HCT116 (cell line): ENCODE measurements around the gene EIF4EBP3. TPM values are rescaled to one million over a fixed set of nuclear protein-coding genes. Genes with fewer than 3 reads are reported as not detected.

Experiments
- ATAC-seq: fragments of 200-7000 bp; cut with Tn5 transposase; 2 replicates; pipeline ENCODE4 v1.9.1; 2020; ENCODE audit warnings: mild to moderate bottlenecking, moderate library complexity
- BruUV-seq: library from RNA; stranded (reverse); fragments of 400-500 nt; replicated peaks from 2 replicates; lab custom pipeline; 2021; lab: Mats Ljungman, UMichigan
- CTCF ChIA-PET: fragments of 300-600 bp; sonication (Branson Sonifier 250); formaldehyde crosslinking; loops from one replicate; lab custom pipeline; 2021; ENCODE audit warnings: antibody characterized with exemption; lab: Charles Lee
- POLR2A ChIA-PET: fragments of 300-600, 350-600 bp; sonication (Branson Sonifier 250); formaldehyde crosslinking; loops from one replicate; lab custom pipeline; 2021; ENCODE audit warnings: antibody characterized with exemption; lab: Charles Lee
- RAD21 ChIA-PET, 2 experiments: fragments of 300-600 bp; sonication (Branson Sonifier 250); formaldehyde crosslinking; loops; one replicate each; lab custom pipeline; 2023; ENCODE audit warnings: low total read pairs in 2 of 2; ENCODE audit not compliant: uncharacterized antibody in 2 of 2, unreplicated experiment in 2 of 2, low non-redundant PET in 1 of 2; lab: Charles Lee
- DNase-seq: peaks from one replicate; pipeline ENCODE4 v3.0.0-alpha.2; 2010; ENCODE audit warnings: low read depth, low spot score
- H2AFZ ChIP-seq: fragments of 200-600 bp; shearing (Covaris generic), sonication (generic); 2 replicates; pipeline ENCODE4 v1.6.1; 2017; ENCODE audit warnings: low read depth, mixed run types, mixed read lengths, antibody characterized with exemption, low read length; ENCODE audit not compliant: poor library complexity, severe bottlenecking
- H3K27ac ChIP-seq: 2 replicates; pipeline ENCODE4 v1.5.1; 2012; ENCODE audit warnings: low read depth, low read length
- H3K27me3 ChIP-seq: fragments of 200-600 bp; sonication (generic); 2 replicates; pipeline ENCODE4 v1.6.1; 2016; ENCODE audit warnings: mixed run types, low read length, mixed read lengths; ENCODE audit not compliant: insufficient read depth
- H3K36me3 ChIP-seq, 2 experiments: fragments of 200-500 bp in 1 of 2; fragments of 200-600 bp in 1 of 2; sonication (Bioruptor generic) in 1 of 2; sonication (generic) in 1 of 2; 2 replicates each; pipeline versions ENCODE4 v1.5.1 to v1.6.1; 2014 to 2016; ENCODE audit warnings: low read length in 2 of 2, inconsistent platforms in 1 of 2, mixed read lengths in 1 of 2, mixed run types in 1 of 2; ENCODE audit not compliant: insufficient read depth in 2 of 2, control insufficient read depth in 1 of 2
- H3K4me1 ChIP-seq, 2 experiments: fragments of 200-600 bp in 1 of 2; sonication (generic) in 1 of 2; 2 replicates each; pipeline versions ENCODE4 v1.5.1 to v1.6.1; 2012 to 2017; ENCODE audit warnings: low read length in 2 of 2, inconsistent platforms in 1 of 2, mild to moderate bottlenecking in 1 of 2, mixed read lengths in 1 of 2, mixed run types in 1 of 2, moderate library complexity in 1 of 2; ENCODE audit not compliant: insufficient read depth in 2 of 2, control insufficient read depth in 1 of 2
- H3K4me2 ChIP-seq: fragments of 200-600 bp; sonication (generic); 2 replicates; pipeline ENCODE4 v1.6.1; 2017; ENCODE audit warnings: mixed run types, low read length, mixed read lengths
- H3K4me3 ChIP-seq, 2 experiments: fragments of 200-600 bp in 1 of 2; sonication (generic) in 1 of 2; replicated peaks in 1 of 2; 2 replicates each; pipeline ENCODE4 v1.5.1; 2011 to 2016; ENCODE audit warnings: low read length in 2 of 2, control low read depth in 1 of 2, low read depth in 1 of 2, mild to moderate bottlenecking in 1 of 2, mixed read lengths in 1 of 2, mixed run types in 1 of 2
- H3K79me2 ChIP-seq: fragments of 200-600 bp; sonication (generic); 2 replicates; pipeline ENCODE4 v1.6.1; 2017; ENCODE audit warnings: mild to moderate bottlenecking, mixed run types, low read length, moderate library complexity, mixed read lengths; ENCODE audit not compliant: insufficient read depth
- H3K9ac ChIP-seq: fragments of 200-600 bp; sonication (generic); 2 replicates; pipeline ENCODE4 v1.6.1; 2016; ENCODE audit warnings: low read length, mixed read lengths
- H3K9me2 ChIP-seq: fragments of 200-600 bp; sonication (generic), shearing (Covaris generic); 2 replicates; pipeline ENCODE4 v1.6.1; 2017; ENCODE audit warnings: mixed run types, mild to moderate bottlenecking, moderate library complexity; ENCODE audit not compliant: insufficient read depth
- H3K9me3 ChIP-seq, 2 experiments: fragments of 200-500 bp in 1 of 2; fragments of 200-600 bp in 1 of 2; sonication (Bioruptor generic) in 1 of 2; sonication (generic) in 1 of 2; 2 replicates each; pipeline ENCODE4 v1.6.1; 2014 to 2017; ENCODE audit warnings: low read length in 2 of 2, mixed read lengths in 2 of 2, inconsistent platforms in 1 of 2, low read depth in 1 of 2, mild to moderate bottlenecking in 1 of 2, mixed run types in 1 of 2, moderate library complexity in 1 of 2; ENCODE audit not compliant: control insufficient read depth in 1 of 2, insufficient read depth in 1 of 2
- H4K20me1 ChIP-seq: fragments of 200-600 bp; sonication (generic), shearing (Covaris generic); 2 replicates; pipeline ENCODE4 v1.6.1; 2017; ENCODE audit warnings: mixed run types, mild to moderate bottlenecking, moderate library complexity; ENCODE audit not compliant: insufficient read depth
- CBX3 ChIP-seq: IDR thresholded peaks from 2 replicates; pipeline ENCODE4 v1.6.1; 2012; ENCODE audit warnings: low read depth
- ELF1 ChIP-seq: IDR thresholded peaks from 2 replicates; pipeline ENCODE4 v1.6.1; 2012; ENCODE audit warnings: low read depth, borderline replicate concordance
- EZH2 ChIP-seq: fragments of 200-600 bp; sonication (generic); IDR thresholded peaks from 2 replicates; pipeline ENCODE4 v1.6.1; 2017; ENCODE audit warnings: antibody characterized with exemption, mixed run types
- EZH2phosphoT487 ChIP-seq: fragments of 200-600 bp; IDR thresholded peaks from 2 replicates; pipeline ENCODE4 v1.6.1; 2018; ENCODE audit warnings: antibody characterized with exemption, borderline replicate concordance
- FOSL1 ChIP-seq: IDR thresholded peaks from 2 replicates; pipeline ENCODE4 v1.6.1; 2012; ENCODE audit warnings: low read depth
- POLR2AphosphoS5 ChIP-seq: IDR thresholded peaks from 2 replicates; pipeline ENCODE4 v1.6.1; 2011; ENCODE audit warnings: mild to moderate bottlenecking, low read depth, low read length, moderate library complexity
- RAD21 ChIP-seq: IDR thresholded peaks from 2 replicates; pipeline ENCODE4 v1.6.1; 2012; ENCODE audit warnings: low read depth, mild to moderate bottlenecking
- SIN3A ChIP-seq: IDR thresholded peaks from 2 replicates; pipeline ENCODE4 v1.6.1; 2012; ENCODE audit warnings: low read depth
- SP1 ChIP-seq: IDR thresholded peaks from 2 replicates; pipeline ENCODE4 v1.6.1; 2012; ENCODE audit warnings: low read depth
- SRF ChIP-seq: IDR thresholded peaks from 2 replicates; pipeline ENCODE4 v1.6.1; 2012; ENCODE audit warnings: low read depth
- TCF7L2 ChIP-seq: IDR thresholded peaks from 2 replicates; pipeline ENCODE4 v1.7.0; 2011; ENCODE audit warnings: borderline replicate concordance, inconsistent platforms; ENCODE audit not compliant: insufficient read depth, insufficient read length; ENCODE audit errors: extremely low read depth
- ZFX ChIP-seq: fragments of 450-650 bp; IDR thresholded peaks from 2 replicates; pipeline ENCODE4 v1.6.1; 2017
- intact Hi-C: fragments of 100-400 bp; cut with micrococcal nuclease; formaldehyde crosslinking; loops from 2 replicates; pipeline ENCODE4 v1.10.0; 2022
- total RNA-seq: library from RNA; stranded (reverse); gene quantifications from one replicate; pipeline ENCODE4 v1.2.1, GENCODE V29; 2021; ENCODE audit not compliant: unreplicated experiment
- TF ChIP-seq, protein P1 (sequence below): IDR thresholded peaks from 2 replicates; pipeline ENCODE4 v1.6.1; 2011; ENCODE audit warnings: mild to moderate bottlenecking, low read length, moderate library complexity; ENCODE audit not compliant: insufficient replicate concordance; ENCODE audit errors: extremely low read depth
- TF ChIP-seq, protein P2 (sequence below): IDR thresholded peaks from 2 replicates; pipeline ENCODE4 v1.6.1; 2012; ENCODE audit warnings: low read depth

The EIF4EBP3 gene
- total RNA-seq, 1 experiment from 2014 or later = 6.0 TPM

DNA sequence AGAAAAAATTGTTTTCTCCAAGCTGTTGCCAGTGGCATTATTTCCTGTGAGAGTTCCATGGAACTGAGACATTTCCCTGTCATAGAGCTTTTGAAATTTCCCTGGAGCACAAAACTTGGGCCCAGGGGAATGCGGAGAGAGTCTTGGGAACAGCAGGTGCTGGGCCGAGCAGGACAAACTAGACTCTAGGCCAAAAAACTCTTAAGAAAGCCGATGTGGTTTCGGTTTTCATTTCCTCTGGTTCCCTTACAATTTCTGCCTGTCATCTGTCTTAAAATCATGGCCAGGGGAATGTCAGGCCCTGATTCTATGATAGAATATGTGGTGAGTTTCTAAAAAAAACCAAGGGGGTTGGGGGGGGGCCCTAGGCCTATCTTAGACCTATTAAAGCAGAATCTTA is 21.7 kb downstream of the EIF4EBP3 start (continued):
- TF ChIP-seq, protein P1, sequence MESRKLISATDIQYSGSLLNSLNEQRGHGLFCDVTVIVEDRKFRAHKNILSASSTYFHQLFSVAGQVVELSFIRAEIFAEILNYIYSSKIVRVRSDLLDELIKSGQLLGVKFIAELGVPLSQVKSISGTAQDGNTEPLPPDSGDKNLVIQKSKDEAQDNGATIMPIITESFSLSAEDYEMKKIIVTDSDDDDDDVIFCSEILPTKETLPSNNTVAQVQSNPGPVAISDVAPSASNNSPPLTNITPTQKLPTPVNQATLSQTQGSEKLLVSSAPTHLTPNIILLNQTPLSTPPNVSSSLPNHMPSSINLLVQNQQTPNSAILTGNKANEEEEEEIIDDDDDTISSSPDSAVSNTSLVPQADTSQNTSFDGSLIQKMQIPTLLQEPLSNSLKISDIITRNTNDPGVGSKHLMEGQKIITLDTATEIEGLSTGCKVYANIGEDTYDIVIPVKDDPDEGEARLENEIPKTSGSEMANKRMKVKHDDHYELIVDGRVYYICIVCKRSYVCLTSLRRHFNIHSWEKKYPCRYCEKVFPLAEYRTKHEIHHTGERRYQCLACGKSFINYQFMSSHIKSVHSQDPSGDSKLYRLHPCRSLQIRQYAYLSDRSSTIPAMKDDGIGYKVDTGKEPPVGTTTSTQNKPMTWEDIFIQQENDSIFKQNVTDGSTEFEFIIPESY = no peak
- TF ChIP-seq ELF1 = no peak
- TF ChIP-seq, protein P2, sequence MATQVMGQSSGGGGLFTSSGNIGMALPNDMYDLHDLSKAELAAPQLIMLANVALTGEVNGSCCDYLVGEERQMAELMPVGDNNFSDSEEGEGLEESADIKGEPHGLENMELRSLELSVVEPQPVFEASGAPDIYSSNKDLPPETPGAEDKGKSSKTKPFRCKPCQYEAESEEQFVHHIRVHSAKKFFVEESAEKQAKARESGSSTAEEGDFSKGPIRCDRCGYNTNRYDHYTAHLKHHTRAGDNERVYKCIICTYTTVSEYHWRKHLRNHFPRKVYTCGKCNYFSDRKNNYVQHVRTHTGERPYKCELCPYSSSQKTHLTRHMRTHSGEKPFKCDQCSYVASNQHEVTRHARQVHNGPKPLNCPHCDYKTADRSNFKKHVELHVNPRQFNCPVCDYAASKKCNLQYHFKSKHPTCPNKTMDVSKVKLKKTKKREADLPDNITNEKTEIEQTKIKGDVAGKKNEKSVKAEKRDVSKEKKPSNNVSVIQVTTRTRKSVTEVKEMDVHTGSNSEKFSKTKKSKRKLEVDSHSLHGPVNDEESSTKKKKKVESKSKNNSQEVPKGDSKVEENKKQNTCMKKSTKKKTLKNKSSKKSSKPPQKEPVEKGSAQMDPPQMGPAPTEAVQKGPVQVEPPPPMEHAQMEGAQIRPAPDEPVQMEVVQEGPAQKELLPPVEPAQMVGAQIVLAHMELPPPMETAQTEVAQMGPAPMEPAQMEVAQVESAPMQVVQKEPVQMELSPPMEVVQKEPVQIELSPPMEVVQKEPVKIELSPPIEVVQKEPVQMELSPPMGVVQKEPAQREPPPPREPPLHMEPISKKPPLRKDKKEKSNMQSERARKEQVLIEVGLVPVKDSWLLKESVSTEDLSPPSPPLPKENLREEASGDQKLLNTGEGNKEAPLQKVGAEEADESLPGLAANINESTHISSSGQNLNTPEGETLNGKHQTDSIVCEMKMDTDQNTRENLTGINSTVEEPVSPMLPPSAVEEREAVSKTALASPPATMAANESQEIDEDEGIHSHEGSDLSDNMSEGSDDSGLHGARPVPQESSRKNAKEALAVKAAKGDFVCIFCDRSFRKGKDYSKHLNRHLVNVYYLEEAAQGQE = no peak
- no peak for TF ChIP-seq SRF
- no peak for TF ChIP-seq POLR2AphosphoS5
- no peak for TF ChIP-seq EZH2

DNA sequence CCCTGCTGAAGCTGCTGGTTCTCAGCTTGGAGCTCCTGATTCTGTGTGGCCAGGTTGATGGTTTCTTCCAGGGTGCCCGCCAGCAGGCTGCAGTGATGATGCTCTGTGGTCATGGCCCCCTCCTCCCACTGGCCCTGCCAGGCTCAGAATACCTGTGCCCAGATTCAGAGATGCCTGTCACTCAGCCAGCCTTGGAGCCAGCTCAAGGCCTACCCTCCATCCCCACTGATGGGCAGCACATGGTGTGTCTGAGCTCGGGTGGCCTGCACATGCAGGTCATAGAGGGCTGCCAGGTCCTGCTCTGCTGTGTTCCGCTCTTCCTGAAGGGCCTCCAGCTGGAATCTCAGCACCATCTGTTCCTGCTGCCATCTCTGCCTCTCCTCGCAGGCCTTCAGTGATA is 22.6 kb downstream of the EIF4EBP3 start:
- no peaks in the 10 kb centered on the region for H3K9me2 ChIP-seq
- no peak overlapping the region for H3K4me3 ChIP-seq
- no peak for ATAC-seq
- no peak overlapping the region for H2AFZ ChIP-seq
- H3K4me2 ChIP-seq = no peak overlapping the region
- peaks cover 23% of the 10 kb centered on the region for H3K79me2 ChIP-seq
- H3K9me3 ChIP-seq = no peaks in the 10 kb centered on the region
- intact Hi-C loops = no loop called here
- BruUV-seq = no TSS peak
- CTCF ChIA-PET = no interaction called here
- peaks cover 7 to 8% of the 10 kb centered on the region in 2 experiments; a peak in 3 of 4 replicates for H3K4me1 ChIP-seq
- POLR2A ChIA-PET = no interaction called here
- H3K27me3 ChIP-seq = no peaks in the 10 kb centered on the region
- H3K36me3 ChIP-seq = peaks cover 0 to 15% of the 10 kb centered on the region in 2 experiments; a peak in 3 of 4 replicates
- H4K20me1 ChIP-seq = no peaks in the 10 kb centered on the region
- no peak for DNase-seq
- RAD21 ChIA-PET = no interaction called here
- H3K9ac ChIP-seq = no peak overlapping the region
- H3K27ac ChIP-seq = no peak overlapping the region
- TF ChIP-seq SP1 (no peak), ZFX (no peak), RAD21 (no peak), TCF7L2 (no peak), EZH2phosphoT487 (no peak), CBX3 (no peak), FOSL1 (no peak), SRF (no peak), SIN3A (no peak)
- TF ChIP-seq, protein P2 = no peak
